GM11168 (cell line): ENCODE results near the gene PTMS.

ENCODE experiments used
- in situ Hi-C: fragments of 300-500 bp; cut with MboI; formaldehyde crosslinking; loops from one replicate; pipeline ENCODE4 v1.12.0; 2022; ENCODE audit warnings: low sequenced_read_pairs; ENCODE audit not compliant: unreplicated experiment

PTMS gene

DNA sequence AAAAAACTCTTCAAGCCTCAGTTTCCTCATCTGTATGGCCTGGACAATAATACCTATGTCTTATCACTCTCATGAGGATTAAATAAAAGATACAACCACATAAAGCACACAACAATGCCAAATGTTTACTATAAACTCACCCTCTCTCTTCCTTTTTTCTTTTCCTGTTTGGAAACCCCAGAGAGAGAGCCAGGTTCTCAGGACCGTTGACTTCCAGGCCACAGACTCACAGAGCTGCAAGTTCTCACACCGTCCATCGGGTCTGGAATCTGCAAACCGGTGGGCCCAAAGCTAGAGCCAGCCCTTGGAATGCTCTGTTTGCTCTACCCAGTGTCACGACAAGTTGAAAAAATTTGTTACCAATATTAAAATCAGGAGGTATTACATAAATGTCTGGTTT is 18.6 kb downstream of the PTMS start:
- in situ Hi-C loops = no loop called here

GRCh38 chr12:6786416-6787094 is 20.4 kb downstream of the PTMS start:
- in situ Hi-C loops = no loop called here

- in situ Hi-C loops = no loop called here
Observed at GRCh38 chr12:6787309-6787708, 21.1 kb downstream of the PTMS start.

DNA sequence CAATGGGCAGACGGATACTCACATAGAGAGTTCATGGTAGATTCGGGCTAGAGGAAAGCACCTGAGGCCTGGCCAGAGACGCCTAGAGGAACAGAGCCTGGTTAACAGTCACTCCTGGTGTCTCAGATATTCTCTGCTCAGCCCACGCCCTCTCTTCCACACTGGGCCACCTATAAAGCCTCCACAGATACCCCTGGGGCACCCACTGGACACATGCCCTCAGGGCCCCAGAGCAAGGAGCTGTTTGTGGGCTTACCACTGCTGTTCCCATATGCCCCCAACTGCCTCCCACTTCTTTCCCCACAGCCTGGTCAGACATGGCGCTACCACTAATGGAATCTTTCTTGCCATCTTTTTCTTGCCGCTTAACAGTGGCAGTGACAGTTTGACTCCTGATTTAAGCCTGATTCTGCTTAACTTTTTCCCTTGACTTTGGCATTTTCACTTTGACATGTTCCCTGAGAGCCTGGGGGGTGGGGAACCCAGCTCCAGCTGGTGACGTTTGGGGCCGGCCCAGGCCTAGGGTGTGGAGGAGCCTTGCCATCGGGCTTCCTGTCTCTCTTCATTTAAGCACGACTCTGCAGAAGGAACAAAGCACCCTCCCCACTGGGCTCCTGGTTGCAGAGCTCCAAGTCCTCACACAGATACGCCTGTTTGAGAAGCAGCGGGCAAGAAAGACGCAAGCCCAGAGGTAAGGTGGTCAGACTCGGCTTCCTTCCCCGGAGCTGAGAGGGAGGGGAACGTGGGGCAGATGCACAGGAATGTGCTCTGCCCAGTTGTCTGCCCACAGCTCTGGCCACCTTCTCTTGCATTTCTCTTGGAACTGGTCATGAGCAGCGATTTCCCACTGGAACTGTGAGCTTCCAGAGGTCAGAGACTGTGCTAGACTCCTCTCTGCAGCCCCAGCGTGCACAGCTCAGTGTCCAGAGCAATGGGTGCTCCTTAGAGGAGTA is 23.1 kb downstream of the PTMS start, which contains the start of gene CD4:
CD4 (plus strand) TSS at position 557 of the 953 bp plus-strand sequence. CDS start 10,611 bp downstream, outside the sequence.
- in situ Hi-C loops = no loop called here

DNA sequence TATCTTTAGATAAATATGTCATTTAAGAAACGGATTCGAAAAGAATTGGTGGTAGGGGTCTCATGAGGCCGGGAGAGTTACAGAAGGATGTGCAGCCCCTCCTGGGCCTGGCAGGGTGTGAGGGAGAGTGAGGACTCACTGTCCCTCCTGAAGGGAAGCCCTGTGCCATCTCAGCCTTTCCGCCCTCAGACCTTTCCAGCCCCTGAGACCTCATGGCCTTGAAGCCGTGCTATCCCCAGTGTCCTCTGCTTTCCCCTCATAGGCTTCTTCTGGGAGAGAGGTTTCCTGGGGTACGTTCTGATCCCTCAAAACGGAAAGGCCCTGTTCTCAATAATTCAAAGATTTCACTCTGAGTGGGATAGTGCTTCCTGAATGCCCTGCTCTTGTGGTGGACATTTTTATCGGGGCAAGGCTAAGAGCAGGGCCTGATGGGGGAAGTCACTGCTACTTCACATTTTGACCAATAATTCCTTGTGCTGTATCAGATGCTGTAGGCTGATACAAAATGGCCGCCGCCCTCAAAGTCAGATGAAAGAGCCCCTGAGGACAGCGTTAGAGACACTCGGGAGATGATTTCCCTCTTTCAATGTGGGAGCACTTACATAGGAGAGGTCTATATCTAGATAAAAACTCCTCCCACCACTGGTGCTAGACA is 24.5 kb downstream of the PTMS start:
- in situ Hi-C loops = no loop called here

DNA sequence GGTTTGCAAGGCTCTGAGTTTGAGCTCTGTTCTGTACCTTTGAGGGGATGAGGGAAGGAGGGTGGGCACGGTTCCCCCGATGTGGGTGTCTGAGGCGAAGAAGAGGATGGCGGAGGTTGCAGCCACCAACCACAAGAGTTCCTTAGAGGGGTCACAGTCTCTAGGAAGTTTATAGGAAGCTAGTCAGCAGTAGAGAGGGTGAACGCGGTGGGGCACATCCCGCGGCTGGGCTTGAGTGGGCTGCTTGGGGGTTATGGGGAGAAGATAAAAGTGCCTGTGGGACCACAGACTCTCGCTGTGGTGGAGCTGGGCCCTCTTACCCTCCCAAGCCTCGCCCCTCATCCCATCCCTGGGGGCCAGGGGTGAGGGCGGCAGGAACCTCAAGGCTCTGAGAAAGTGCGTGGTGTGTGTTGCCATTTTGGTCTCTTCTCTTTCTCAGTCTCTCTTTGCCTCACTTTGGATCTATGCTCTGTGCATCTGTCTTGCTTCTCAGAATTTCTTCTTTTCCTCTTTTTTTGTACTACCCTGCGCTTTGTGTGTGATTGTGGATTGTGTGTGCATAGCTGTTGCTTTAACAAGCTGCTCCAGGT is 25.9 kb downstream of the PTMS start:
- in situ Hi-C loops = no loop called here

DNA sequence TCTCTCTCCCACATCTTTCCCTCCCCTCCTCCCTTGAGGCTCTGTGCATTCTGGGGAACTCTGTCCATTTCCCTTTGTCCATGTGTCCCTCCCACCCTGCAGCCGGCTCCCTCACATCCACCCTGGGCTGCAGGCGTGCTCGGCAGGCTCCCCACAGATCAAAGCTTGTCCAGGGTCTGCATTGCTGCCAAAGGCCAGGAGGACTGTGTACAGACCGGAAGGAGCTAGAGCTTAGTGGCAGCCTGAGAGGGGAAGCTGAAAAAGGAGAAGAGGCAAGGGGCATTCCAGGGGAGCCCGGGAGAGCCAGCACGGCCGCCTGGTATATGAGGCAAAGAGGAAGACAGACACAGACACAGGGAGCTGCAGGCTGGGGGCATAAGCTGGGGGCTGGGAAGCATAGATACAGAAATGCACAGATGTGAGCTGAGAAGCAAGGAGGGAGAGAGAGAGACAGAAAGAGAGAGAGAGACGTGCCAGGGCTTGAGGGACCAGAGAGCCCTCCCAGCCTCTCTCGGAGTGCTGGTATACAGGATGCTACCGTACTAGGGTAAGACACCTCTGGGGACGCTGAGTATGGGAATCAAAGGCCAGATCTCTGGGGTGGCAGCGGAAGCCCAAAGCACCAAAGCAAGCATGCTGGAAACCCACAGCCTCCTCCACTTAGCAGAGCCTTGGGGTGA is 26.5 kb downstream of the PTMS start:
- in situ Hi-C loops = no loop called here

DNA sequence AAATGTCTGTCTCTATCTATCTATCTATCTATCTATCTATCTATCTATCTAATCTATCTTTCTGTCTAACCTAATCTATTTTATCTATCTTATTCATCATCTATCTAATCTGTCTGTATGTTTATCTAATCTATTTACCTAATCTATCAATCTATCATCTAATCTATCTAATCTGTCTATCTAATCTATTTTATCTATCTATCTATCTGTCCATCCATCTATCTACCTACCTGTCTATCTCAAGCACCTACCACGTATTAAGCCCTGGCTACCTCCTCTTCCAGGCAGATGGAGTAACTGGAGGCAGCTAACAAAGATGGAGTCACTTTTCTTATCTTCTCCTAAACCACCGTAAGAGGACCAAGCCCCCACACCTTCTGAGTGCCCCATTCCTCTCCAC is 28.9 kb downstream of the PTMS start:
- in situ Hi-C loops = no loop called here

- in situ Hi-C loops = no loop called here
Observed at GRCh38 chr12:6796576-6796975, 30.4 kb downstream of the PTMS start.

GRCh38 chr12:6799147-6799546 is 33.0 kb downstream of the PTMS start:
- in situ Hi-C loops = no loop called here

DNA sequence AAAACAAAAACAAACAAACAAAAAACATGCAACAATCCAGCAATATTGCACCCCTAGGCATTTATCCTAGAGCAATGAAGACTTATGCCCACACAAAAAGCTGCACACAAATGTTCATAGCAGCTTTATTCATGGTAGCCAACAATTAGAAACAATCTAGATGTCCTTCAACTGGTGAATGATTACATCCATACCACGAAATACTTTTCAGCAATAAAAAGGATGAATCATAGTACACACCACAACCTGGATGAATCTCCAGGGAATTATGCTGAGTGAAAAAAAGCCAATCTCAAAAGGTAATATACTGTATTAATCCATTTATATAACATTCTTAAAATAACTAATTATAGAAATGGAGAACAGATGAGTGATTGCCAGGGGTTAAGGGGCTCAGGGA is 41.0 kb downstream of the PTMS start:
- in situ Hi-C loops = no loop called here

DNA sequence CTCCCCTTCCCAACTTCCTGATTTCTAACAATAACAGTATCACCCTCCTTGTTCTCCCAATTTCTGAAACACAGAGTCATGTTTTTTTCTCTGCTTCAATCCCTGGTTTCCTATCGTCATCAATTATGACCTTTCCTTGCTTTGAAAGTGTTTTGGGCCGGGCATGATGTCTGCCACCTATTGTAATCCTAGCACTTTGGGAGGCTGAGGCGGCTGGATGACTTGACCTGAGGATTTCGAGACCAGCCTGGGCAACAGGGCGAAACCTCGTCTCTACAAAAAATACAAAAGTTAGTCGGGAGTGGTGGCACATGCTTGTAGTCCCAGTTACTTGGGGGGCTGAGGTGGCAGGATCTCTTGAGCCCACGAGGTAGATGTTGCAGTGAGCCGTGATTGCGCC is 42.9 kb downstream of the PTMS start:
- in situ Hi-C loops = no loop called here

GRCh38 chr12:6810758-6811157 is 44.6 kb downstream of the PTMS start:
- in situ Hi-C loops = loop anchor here (5.0 kb wide), 1 partner anchor 58 kb away; the partner anchor contains the start of gene MLF2

DNA sequence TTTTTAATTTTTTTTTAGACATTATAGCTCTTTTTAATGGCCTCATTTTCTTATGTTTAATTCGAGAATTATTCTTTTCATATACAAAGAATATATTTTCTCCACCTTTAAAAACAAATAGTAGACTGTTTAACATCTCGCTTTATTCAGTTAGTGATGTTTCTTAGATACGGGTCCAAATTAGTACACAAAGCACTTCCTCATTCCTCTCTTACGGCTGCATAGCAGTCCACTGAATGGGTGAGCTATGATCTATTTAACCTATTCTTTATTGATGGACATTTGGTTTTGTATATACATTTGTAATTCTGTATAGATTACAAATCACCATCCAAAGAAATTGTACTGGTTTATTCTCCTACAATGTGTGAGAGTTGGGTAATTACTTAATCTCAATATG is 47.2 kb downstream of the PTMS start:
- in situ Hi-C loops = loop anchor here (5.0 kb wide), 1 partner anchor 61 kb away; the partner anchor contains the start of gene MLF2

GRCh38 chr12:6816598-6816997 is 50.4 kb downstream of the PTMS start:
- in situ Hi-C loops = no loop called here

DNA sequence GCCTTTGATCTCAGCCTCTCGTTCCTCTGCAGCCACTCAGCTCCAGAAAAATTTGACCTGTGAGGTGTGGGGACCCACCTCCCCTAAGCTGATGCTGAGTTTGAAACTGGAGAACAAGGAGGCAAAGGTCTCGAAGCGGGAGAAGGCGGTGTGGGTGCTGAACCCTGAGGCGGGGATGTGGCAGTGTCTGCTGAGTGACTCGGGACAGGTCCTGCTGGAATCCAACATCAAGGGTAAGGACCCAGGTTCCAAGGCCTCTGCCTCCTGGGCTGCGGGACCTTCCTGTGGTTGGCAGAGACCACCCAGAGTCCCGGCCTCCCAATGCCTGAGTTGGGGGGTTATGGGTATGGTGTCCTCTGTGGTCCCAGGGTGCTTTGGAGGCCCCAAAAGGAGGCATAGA is 50.9 kb downstream of the PTMS start:
- in situ Hi-C loops = no loop called here

- in situ Hi-C loops = no loop called here
Observed at GRCh38 chr12:6817662-6818157, 51.5 kb downstream of the PTMS start.

- in situ Hi-C loops = no loop called here
Observed at GRCh38 chr12:6818222-6818621, 52.1 kb downstream of the PTMS start.

GRCh38 chr12:6818645-6819044 is 52.5 kb downstream of the PTMS start:
- in situ Hi-C loops = no loop called here
